Islet precursor cell (in vitro differentiated cells): Measurements from ENCODE around the gene SLC50A1.

Experiments
- DNase-seq: peaks from one replicate; pipeline ENCODE4 v3.0.0-alpha.2; 2018

SLC50A1 gene, protein sequence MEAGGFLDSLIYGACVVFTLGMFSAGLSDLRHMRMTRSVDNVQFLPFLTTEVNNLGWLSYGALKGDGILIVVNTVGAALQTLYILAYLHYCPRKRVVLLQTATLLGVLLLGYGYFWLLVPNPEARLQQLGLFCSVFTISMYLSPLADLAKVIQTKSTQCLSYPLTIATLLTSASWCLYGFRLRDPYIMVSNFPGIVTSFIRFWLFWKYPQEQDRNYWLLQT

DNA sequence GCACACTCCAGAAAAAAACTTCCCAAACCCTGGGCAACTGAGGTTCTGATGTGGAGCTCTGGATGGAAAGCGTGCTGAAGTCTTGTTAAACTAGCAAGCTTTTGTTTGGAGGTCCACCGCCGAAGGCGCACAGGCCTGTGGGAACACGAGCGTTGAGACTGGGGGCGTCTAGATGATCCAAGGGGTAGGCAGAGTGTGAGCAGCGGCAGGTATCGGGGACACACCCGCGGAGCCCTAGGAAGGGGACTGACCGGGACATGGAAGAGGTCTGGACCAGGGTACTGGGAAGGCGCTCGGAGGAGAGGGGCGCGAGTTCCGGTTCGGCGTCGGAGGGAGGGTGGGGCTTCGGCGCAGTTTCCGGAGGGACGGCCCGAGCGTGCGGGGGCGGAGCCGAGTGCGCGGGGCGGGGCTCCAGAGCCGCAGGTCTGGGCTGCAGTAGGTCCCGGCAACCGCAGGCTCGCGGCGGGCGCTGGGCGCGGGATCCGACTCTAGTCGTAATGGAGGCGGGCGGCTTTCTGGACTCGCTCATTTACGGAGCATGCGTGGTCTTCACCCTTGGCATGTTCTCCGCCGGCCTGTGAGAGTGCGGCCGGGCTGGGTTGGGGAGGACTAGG is at the start of gene SLC50A1:
Gene SLC50A1, plus strand, starts transcription at position 438 of the 614 bp plus-strand sequence. Its CDS starts 60 bp downstream, at position 498.
- DNase-seq, result peak; percentile 99

DNA sequence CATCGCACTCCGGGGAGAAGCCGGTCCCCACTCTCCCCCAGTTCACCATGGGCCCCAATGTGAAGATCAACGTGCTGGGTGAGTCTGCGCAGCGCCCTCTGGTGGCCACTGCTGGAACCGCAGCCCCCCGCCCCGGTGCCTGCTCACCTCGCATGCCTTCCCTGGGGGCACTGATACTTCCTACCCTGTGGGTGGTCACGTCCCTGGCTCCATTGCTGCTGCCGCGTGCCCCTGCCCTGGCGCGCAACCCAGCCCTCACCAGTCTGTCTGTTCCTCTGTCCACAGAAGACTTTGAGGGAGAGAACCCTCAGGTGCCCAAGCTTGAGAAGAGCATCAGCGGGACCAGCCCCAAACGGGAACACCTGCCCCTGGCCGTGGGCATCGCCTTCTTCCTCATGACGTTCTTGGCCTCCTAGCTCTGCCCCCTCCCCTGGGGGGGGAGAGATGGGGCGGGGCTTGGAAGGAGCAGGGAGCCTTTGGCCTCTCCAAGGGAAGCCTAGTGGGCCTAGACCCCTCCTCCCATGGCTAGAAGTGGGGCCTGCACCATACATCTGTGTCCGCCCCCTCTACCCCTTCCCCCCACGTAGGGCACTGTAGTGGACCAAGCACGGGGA is 49.4 kb upstream of the SLC50A1 start:
- peak; percentile 87 for DNase-seq

DNA sequence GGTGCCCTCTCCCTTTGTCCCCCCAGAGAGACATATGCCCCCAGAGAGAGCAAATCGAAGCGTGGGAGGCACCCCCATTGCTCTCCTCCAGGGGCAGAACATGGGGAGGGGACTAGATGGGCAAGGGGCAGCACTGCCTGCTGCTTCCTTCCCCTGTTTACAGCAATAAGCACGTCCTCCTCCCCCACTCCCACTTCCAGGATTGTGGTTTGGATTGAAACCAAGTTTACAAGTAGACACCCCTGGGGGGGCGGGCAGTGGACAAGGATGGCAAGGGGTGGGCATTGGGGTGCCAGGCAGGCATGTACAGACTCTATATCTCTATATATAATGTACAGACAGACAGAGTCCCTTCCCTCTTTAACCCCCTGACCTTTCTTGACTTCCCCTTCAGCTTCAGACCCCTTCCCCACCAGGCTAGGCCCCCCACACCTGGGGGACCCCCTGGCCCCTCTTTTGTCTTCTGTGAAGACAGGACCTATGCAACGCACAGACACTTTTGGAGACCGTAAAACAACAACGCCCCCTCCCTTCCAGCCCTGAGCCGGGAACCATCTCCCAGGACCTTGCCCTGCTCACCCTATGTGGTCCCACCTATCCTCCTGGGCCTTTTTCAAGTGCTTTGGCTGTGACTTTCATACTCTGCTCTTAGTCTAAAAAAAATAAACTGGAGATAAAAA is 48.7 kb upstream of the SLC50A1 start:
- no peak for DNase-seq

DNA sequence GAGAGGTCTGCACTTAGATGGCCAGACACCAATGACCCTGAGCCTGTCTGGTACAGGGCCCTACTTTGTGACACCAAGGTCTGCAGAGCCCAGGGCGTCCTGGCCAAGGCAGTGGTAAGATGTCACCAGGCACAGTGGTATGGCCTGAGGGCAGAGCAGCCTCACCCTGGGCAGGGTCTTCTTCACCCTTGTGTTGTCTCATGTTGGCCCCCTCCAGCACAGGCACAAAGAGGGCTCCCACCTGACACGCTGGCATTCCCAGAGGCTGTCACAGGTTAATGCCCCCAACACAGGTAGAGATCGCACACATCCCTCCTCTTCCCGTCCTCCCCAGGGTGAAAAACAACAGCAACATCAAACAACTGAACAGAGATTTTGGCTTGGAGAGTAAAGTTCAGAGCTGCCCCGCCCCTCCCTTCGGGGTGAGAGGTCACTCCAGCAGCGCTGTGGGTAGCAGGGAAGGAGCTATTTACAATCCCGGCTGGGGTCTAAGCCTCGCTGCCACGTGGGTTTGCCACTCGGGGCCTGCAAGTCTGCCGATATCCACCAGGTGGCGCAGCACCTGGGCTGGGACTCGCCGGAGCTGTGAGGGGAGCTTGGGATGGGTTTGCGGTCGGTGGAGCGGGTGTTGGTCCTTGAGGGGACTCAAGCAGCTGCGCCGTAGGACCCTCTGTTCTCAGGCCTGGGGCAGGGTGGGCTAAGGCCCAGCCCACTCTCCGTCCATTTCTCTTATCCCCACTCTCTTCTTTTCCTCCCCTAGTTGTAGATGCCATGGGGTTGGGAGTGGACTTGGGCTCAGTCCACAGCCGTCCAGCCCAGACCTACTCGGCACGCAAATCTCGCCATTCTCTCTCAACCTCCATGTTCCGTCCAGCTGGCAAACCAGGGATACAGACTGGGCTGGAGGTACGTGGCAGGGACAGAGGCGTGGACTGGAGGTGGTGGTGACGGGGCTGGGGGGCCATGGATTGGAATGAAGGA is 44.3 kb upstream of the SLC50A1 start:
- DNase-seq, result peak; percentile 93

DNA sequence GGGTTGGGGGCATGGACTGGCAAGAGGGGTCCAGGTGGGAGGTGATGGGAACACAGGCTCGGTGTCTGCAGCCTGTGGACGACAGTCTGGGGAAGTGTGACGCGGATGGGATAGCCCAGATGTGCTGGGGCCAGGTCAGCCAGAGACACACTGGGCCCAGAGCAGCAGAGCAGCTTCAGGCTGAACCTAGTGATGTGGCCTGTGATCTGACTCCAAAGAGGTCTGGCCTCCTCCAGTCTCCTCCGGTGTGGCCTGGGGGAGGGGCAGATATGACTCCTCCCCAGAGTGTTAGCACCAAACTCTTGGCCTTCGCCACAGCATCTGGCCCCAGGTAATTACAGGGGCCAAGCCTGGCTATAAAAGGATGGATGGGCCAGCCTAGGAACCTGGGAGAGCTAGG is 43.5 kb upstream of the SLC50A1 start:
- peak; percentile 66 for DNase-seq

DNA sequence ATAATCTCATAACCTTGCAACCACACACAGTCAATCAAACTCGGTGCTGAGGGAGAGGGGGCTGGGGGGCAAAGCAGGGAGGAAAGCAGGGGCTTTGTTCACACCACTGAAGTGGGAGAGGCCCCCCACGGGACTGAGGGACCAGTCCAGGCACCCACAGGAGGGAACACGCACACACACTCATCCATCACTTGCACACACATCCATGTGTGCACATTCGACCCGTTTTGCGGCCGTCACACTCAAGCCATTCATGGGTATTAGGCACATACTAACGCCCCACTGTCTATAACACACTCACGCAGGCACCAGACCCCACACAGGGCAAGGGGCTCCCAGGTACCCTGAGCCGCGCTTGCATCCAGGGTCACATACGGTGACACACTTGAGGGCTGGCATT is 43.0 kb upstream of the SLC50A1 start:
- no peak for DNase-seq

DNA sequence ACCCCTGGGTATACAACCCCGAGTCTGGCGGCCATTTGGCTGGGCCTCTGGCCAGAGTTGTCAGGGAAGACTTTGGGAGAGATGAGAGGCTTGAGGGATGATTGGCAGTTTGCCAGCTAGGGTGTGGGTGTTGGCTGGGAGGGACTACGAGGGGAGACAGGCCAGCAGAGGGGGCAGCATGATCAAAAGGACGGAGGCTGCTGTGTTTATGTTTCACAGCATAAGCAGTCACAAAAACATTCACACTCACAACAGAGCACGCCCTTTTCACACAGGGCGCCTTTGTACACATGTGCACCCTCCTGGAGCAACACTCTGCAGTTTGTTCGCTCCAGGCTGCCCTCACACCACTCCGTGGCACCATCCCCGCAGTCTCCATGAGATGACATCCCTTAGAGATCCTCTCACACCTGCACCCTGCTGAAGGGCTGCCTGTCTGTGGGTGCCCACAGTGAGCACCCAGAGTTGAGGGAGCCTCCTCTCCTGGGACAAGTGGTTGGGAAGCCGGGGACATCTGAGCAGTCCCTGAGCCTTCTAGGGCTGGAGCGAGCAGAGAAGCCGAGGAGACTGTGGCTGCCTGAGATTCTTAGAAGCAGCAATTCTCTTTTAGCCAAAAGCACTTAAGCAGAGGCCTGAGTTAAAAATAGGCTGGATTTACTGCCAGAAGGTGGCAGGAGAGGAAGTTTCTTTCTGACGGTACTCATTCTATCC is 41.6 kb upstream of the SLC50A1 start:
- no peak for DNase-seq

DNA sequence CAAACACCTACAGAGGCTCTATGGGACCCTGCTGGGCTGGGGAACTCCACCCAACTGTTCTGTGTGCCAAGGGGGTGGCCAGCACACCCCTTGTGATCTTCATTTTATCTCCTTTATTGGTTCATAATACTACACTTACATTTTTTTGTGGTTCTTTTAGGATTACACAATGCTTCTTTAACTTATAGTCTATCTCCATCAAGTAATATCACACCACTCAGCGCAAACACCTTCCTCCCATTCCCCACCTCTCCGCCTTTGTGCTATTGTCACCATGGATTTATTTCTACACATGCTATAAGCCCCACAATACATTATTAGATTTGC is 41.1 kb upstream of the SLC50A1 start:
- DNase-seq, result no peak

DNA sequence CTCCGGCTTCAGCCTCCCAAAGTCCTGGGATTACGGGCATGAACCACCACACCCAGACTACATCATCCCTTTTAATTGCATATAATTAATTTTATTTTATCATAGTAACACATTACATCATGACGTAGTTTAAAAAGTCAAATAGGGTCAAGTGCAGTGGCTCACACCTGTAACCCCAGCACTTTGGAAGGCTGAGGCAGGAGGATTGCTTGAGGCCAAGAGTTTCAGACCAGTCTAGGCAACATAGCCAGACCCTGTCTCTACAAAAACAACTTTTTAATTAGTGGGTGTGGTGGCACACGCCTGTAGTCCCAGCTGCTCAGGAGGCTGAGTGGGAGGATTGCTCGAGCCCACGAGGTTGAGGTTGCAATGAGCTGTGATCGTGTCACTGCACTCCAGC is 36.3 kb upstream of the SLC50A1 start:
- DNase-seq, result no peak

DNA sequence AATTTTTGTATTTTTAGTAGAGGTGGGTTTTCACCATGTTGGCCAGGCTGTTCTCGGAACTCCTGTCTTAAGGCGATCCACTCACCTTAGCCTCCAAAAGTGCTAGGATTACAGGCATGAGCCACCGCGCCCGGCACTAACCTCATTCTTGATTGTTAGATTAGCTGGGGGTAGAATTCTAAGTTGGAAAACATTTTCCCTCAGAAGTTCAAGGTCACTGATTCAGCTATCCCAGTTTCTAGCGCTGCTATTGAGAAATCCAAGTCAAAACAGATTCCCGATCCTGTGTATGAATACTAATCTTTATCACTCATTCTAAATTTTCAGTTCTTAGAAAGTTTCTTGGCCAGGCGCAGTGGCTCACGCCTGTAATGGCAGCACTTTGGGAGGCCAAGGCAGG is 32.3 kb upstream of the SLC50A1 start:
- no peak for DNase-seq

DNA sequence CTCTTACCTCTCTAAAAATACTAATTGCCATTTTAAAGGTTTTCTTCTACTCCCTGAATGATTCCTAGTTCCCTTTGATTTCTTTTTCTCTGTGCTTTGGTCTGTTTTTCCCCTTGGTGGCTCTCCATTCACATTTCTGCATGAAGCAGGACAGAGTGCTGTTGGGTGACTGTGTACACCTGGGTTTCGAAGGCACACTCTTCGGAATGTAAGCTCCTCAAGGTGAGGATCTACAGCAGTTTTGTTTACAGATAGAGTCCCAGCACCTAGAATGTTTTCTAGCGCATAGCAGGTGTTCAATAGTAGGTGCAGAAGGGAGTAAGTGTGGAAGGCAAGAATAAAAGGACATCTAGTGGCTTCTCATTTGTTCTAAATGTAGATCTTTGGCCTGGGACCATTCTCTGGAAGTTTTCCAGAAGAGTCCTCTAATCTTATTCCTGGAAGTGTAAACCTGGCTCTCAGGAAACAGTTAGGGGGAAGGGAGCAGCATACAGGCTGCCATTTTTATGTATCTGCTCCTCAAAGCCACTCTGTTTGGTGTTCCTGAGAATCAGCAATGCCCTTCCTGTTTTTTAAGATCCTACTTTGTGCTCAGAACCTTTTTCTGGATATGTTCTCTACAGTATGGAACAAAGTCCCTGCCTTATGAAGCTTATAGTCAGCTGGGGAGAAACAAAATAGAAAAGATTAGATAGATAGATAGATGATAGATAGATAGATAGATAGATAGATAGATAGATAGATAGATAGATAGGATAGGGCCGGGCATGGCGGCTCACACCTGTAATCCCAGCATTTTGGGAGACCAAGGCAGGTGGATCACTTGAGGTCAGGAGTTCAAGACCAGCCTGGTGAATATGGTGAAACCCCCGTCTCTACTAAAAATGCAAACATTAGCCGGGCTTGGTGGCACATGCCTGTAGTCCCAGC is 30.8 kb upstream of the SLC50A1 start:
- DNase-seq, result no peak

DNA sequence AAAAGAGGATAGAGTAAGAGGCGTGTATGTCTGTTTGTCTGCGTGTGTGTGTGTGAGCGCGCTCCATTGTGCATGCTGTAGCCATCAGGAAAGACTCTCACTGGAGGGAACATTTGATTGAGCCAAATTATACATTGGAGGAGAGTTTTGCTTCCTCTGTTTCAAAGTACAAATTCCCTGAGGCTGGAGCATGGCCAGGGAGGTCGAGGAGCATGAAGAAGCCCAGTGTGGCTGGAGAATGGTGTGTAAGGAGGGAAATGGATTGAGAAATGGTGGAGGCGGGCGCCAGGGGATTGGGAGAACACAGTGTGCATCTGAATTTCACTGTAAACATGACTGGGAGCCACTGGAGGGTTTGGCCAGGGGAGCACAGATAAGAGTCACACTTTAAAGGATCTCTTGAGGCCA is 30.0 kb upstream of the SLC50A1 start:
- no peak for DNase-seq

DNA sequence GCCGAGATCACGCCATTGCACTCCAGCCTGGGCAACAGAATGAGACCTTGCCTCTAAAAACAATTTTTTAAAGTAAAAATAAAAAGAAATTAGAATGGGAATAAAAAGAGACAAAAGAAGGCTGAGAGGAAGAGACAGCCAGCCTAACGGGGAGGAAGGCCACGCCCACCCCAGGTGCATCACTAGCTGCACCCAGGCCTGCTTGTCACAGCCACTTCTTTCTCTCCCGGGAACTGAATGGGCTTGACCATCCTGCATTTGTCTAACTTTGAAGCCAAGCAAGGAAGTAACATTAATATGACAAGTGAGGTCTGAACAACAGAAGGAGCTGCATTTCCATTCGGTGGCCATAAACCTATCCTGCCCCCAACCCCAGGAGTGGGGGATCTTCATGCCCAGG is 28.8 kb upstream of the SLC50A1 start:
- DNase-seq, result no peak

DNA sequence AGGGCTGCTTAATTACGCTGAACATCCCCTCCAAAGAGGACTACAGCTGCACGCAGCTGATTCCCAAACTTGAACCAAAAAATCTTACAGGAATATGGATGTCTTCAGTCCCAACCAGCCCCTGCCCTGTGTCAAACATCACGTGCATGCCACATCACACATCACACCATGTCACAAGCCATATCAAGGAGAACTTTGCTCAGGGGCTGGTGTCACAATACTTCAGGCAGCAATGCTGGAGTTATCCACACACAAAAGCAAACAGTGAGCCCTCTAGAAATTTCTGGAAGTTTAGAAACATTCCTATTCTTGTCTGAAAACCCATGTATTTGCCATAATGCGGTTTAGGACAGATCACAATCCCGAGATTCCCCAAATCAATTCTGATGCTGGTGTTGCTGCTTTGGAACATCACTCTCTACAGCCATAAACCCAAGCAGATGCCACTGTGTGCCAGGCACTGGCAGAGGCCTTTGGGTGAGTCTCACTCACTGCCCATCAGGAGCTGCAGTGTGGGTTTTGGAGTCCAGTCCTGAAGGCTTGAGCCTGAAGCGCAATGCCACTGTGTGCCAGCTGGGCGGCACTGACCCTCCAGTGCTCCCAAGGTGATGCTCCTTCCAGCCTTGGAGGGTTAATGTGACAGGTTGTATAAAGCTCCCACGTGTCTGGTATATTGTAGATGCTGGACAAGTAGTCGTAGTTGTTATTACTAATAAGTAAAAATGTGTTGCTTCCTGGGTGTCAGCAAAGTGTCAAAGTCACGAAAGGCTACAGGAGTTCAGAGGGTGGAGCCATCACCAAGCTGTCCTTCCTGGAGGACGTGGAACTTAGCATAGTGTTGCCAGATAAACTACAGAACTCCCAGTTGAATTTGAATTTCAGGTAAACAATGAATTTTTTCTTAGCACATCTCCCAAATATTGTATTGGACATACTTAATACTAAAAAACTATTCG is 28.1 kb upstream of the SLC50A1 start:
- DNase-seq, result no peak

DNA sequence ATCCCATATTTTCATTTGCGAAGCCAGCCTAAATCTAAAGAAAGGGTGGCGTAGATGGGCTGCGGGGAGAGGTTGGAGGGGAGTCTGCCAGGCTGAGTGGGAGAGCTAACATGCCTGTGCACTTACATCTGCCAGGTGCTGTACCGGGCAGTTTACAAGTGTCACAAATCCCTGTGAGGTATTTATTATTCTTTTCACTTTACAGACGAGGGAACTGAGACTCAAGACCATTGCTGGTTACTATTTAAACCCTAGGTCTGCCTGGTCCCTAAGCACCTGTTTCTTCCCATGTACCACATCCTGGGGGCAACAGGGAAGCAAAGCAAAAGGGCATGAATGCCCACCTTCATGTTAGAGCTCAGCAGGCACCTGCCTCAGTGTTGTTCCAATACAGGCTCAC is 27.4 kb upstream of the SLC50A1 start:
- DNase-seq, result no peak

DNA sequence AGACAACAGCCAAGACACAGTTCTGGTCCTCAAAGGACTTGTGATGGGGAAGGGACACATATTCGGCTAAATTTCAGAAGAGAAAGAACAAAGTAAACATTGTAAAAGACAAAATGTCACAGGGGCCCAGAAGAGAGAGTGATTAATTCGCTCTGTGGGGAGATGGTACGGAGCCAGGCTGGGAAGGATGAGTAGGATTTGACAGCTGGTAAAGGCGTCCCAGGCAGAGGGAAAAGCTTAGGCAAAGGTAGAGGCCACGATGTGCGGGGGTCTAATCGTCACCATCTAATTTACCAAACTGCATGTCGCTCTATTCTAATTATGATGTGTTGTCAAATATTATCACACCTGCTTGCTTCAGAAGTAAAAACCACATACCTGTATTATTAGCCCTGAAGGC is 25.3 kb upstream of the SLC50A1 start:
- DNase-seq, result no peak

DNA sequence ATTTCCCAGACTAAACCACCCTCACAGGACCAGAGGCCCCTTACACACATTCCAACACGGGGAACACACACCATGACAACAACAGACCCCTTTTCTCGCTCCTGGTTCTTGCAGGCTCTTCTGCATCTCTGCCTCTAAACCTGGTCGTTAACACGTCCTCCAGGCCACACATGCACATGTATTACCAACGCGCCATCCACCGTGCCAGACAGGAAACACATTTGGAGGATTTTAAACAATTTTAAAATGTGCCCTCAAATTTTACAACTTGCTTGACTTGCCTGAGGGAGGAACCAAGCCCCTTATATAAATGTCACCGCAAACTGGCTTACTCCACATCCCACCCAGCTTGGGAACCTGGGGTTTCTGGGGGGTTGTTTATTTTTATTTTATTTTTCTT is 24.8 kb upstream of the SLC50A1 start:
- DNase-seq, result no peak

DNA sequence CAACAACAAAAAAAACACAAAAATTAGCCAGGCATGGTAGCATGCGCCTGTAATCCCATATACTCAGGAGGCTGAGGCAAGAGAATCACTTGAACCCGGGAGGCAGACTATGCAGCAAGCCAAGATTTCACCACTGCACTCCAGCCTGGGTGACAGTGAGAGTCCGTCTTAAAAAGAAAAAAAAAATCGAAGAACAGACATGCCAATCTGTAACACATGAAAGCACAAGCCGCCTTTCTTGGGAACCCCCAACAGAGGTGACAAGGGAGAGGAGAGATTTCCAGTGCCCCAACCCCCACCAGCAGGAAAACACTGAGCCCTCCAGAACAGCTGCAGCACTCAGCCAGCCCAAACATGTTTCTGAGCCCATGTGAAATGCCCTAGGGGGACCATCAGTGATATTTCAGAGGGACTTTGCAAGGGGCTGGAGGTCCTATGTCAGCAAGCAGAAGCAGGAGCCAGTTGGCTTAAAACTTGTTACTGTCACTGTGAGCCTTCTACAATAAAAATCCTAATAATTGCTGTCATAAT is 22.1 kb upstream of the SLC50A1 start:
- DNase-seq, result no peak

DNA sequence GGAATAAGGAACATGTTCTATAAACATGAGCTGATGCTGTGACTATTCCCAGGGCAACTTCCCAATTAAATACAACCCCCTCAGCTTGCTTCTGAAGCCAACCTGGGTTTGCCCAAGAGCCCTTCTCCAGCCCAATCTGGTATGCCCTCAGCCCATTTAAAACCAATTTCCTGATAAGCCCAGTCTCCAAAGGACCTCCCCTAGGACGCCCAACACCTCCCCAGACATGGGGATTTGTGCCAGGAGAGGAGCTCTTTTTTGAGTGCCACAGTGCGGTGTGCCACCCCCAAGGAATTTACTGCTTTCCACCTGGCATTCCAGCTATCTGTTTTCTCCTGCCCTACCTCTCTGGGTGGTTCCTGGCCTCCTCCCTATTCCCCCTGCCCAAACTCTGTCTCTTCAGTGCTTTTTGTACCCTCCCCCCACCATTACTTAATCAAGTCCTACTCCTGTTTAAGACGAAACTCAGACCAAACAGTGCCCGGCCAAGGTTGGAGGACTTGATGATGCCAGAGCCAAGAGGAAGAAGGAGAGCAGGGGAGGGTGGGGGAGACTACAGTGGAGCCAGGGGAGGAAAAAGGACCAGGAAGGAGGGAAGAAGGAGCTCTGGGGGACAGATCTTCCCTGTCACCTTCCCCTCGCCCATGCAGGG is 19.4 kb upstream of the SLC50A1 start:
- DNase-seq, result no peak
